Spinal cord (tissue), 10 donors: ENCODE results near the gene SPON1. TPM values are rescaled to one million over a fixed set of nuclear protein-coding genes. Genes with fewer than 3 reads are reported as not detected.
A peak's percentile ranks its signal among the peaks of the same experiment; 100 is the strongest.

Experiments used
- DNase-seq, 6 donors: peaks; one replicate each; pipeline versions ENCODE4 v3.0.0 to v3.0.0-alpha.2; 2013 to 2015; ENCODE audit warnings: low spot score in 6 of 6, low read depth in 4 of 6
- H3K27ac ChIP-seq: one replicate; pipeline ENCODE4 v1.5.1; 2013; ENCODE audit warnings: low read depth, low read length, control low read depth
- H3K27me3 ChIP-seq: one replicate; pipeline ENCODE4 v1.6.1; 2013; ENCODE audit warnings: low read length; ENCODE audit not compliant: control insufficient read depth, insufficient read depth
- H3K36me3 ChIP-seq: one replicate; pipeline ENCODE4 v1.6.1; 2013; ENCODE audit warnings: low read length; ENCODE audit not compliant: control insufficient read depth, insufficient read depth
- H3K4me1 ChIP-seq: one replicate; pipeline ENCODE4 v1.6.1; 2013; ENCODE audit warnings: low read length; ENCODE audit not compliant: control insufficient read depth, insufficient read depth
- H3K4me3 ChIP-seq: one replicate; pipeline ENCODE4 v1.5.1; 2013; ENCODE audit warnings: low read depth, low read length, control low read depth
- H3K9me3 ChIP-seq: one replicate; pipeline ENCODE4 v1.6.1; 2013; ENCODE audit warnings: low read length; ENCODE audit not compliant: control insufficient read depth, insufficient read depth
- WGBS: methylation state at CpG from one replicate; pipeline ENCODE4 v1.1.5; 2013; ENCODE audit warnings: missing lambda C conversion rate; ENCODE audit not compliant: insufficient coverage; 5-methylcytosine and 5-hydroxymethylcytosine counted together
- polyA plus RNA-seq, 2 donors: library from polyadenylated mRNA; unstranded; fragments of 120-200 nt; gene quantifications; one replicate each; pipeline ENCODE4 v1.2.1, GENCODE V29; 2013; ENCODE audit not compliant: insufficient read length in 2 of 2
- total RNA-seq, 2 donors: library from RNA; depleted of rRNA in 1 of 2; stranded (reverse); fragments of 120-200 nt in 1 of 2; fragments of >200 nt in 1 of 2; gene quantifications; one replicate each; pipeline versions ENCODE4 v1.2.3 to v1.2.4, GENCODE V29; 2013 to 2014
- donor health status: healthy.

The SPON1 gene
- total and polyA plus RNA-seq, 4 donors, result 84.4 to 193 (median 106) TPM

- H3K27ac ChIP-seq, result no peak overlapping the region
- no peaks in the 10 kb centered on the region for H3K4me1 ChIP-seq
- DNase-seq, result peak in 2 of 6 donors; percentile 85 to 91
- peaks cover 5% of the 10 kb centered on the region for H3K27me3 ChIP-seq
- H3K9me3 ChIP-seq, result no peaks in the 10 kb centered on the region
- WGBS, result 41% methylated on average over 3 of the region's 5 CpGs
- no peak overlapping the region for H3K4me3 ChIP-seq
- no peaks in the 10 kb centered on the region for H3K36me3 ChIP-seq
These were observed 6.5 kb upstream of the SPON1 start for GRCh38 chr11:13955971-13956421.

- H3K27me3 ChIP-seq, result peaks cover 10% of the 10 kb centered on the region
- 93% methylated on average over 1 of the region's 1 CpG for WGBS
- no peak overlapping the region for H3K27ac ChIP-seq
- no peak overlapping the region for H3K4me3 ChIP-seq
- no peaks in the 10 kb centered on the region for H3K9me3 ChIP-seq
- no peaks in the 10 kb centered on the region for H3K36me3 ChIP-seq
- DNase-seq, result no peak
- peaks cover 2% of the 10 kb centered on the region for H3K4me1 ChIP-seq
These were observed 5.5 kb upstream of the SPON1 start for GRCh38 chr11:13956988-13957387.

- 60% methylated on average over 1 of the region's 7 CpGs for WGBS
- Histone ChIP-seq H3K9me3 (no peaks in the 10 kb centered on the region), H3K4me1 (peaks cover 14% of the 10 kb centered on the region), H3K4me3 (no peak overlapping the region), H3K36me3 (peaks cover 1% of the 10 kb centered on the region), H3K27me3 (peaks cover 23% of the 10 kb centered on the region), H3K27ac (no peak overlapping the region)
- DNase-seq, result peak in 1 of 6 donors; percentile 71
These were observed 3.7 kb upstream of the SPON1 start for GRCh38 chr11:13958641-13959400.

- 18% methylated on average over 13 of the region's 16 CpGs for WGBS
- H3K27me3 ChIP-seq, result peaks cover 43% of the 10 kb centered on the region
- no peaks in the 10 kb centered on the region for H3K9me3 ChIP-seq
- no peak for DNase-seq
- H3K4me3 ChIP-seq, result peak overlapping the region; percentile 56
- peaks cover 2% of the 10 kb centered on the region for H3K36me3 ChIP-seq
- H3K27ac ChIP-seq, result peak overlapping the region; percentile 84
- H3K4me1 ChIP-seq, result peaks cover 27% of the 10 kb centered on the region
These were observed 343 bp upstream of the SPON1 start for GRCh38 chr11:13962198-13962561.

- Histone ChIP-seq H3K9me3 (no peaks in the 10 kb centered on the region), H3K4me3 (peak overlapping the region; percentile 56), H3K4me1 (peaks cover 27% of the 10 kb centered on the region), H3K27me3 (peaks cover 43% of the 10 kb centered on the region), H3K27ac (peak overlapping the region; percentile 84), H3K36me3 (peaks cover 2% of the 10 kb centered on the region)
- under 1% methylated on average over 60 of the region's 60 CpGs for WGBS
- DNase-seq, result peak in 2 of 6 donors; percentile 62 to 74
These were observed 836 bp downstream of the SPON1 start for GRCh38 chr11:13963169-13963948.

- WGBS, result 3% methylated on average over 62 of the region's 62 CpGs
- Histone ChIP-seq H3K27me3 (peaks cover 40% of the 10 kb centered on the region), H3K4me3 (peak overlapping the region; percentile 56), H3K36me3 (peaks cover 2% of the 10 kb centered on the region), H3K4me1 (peaks cover 27% of the 10 kb centered on the region), H3K9me3 (no peaks in the 10 kb centered on the region), H3K27ac (peak overlapping the region; percentile 84)
- DNase-seq, result peak in 2 of 6 donors; percentile 50 to 69
These were observed 1.6 kb downstream of the SPON1 start for GRCh38 chr11:13963949-13964770.

- no peak for DNase-seq
- peak overlapping the region; percentile 56 for H3K4me3 ChIP-seq
- WGBS, result 0% methylated on average over 4 of the region's 7 CpGs
- peaks cover 27% of the 10 kb centered on the region for H3K4me1 ChIP-seq
- H3K27me3 ChIP-seq, result peaks cover 40% of the 10 kb centered on the region
- peaks cover 2% of the 10 kb centered on the region for H3K36me3 ChIP-seq
- H3K27ac ChIP-seq, result peak overlapping the region; percentile 42
- H3K9me3 ChIP-seq, result no peaks in the 10 kb centered on the region
These were observed 2.2 kb downstream of the SPON1 start for GRCh38 chr11:13964771-13965074.

GRCh38 chr11:13965337-13965736 lies 2.8 kb downstream of the SPON1 start:
- DNase-seq, result no peak
- 53% methylated on average over 2 of the region's 5 CpGs for WGBS
- Histone ChIP-seq H3K9me3 (no peaks in the 10 kb centered on the region), H3K4me3 (peak overlapping the region; percentile 56), H3K36me3 (peaks cover 2% of the 10 kb centered on the region), H3K27ac (peak overlapping the region; percentile 42), H3K4me1 (peaks cover 27% of the 10 kb centered on the region), H3K27me3 (peaks cover 38% of the 10 kb centered on the region)

GRCh38 chr11:13966013-13966412 lies 3.5 kb downstream of the SPON1 start:
- Histone ChIP-seq H3K4me1 (peaks cover 29% of the 10 kb centered on the region), H3K27me3 (peaks cover 38% of the 10 kb centered on the region), H3K36me3 (peaks cover 2% of the 10 kb centered on the region), H3K27ac (peak overlapping the region; percentile 49), H3K9me3 (no peaks in the 10 kb centered on the region), H3K4me3 (no peak overlapping the region)
- peak in 1 of 6 donors; percentile 54 for DNase-seq
- no CpG with 5 or more reads among the region's 3 CpGs for WGBS
